GM23338 (cell line): ENCODE measurements around the gene UHRF1. TPM values are rescaled to one million over a fixed set of nuclear protein-coding genes. Genes with fewer than 3 reads are reported as not detected.

Experiments
- ATAC-seq: fragments of 200-7000 bp; cut with Tn5 transposase; 3 replicates; pipeline ENCODE4 v1.9.1; 2020
- DNase-seq: peaks from one replicate; pipeline ENCODE4 v3.0.0-alpha.2; 2015; ENCODE audit warnings: low spot score
- H2AFZ ChIP-seq: fragments of 200-600 bp; sonication (generic); 2 replicates; pipeline ENCODE4 v1.8.0; 2016; ENCODE audit warnings: antibody characterized with exemption, mild to moderate bottlenecking, moderate library complexity
- H3F3A ChIP-seq: fragments of 200-600 bp; sonication (generic); replicated peaks from 2 replicates; pipeline ENCODE4 v1.8.0; 2017; ENCODE audit warnings: antibody characterized with exemption, mixed run types, low read depth
- H3K27ac ChIP-seq: fragments of 200-600 bp; sonication (generic); 2 replicates; pipeline ENCODE4 v1.6.1; 2016; ENCODE audit warnings: low read depth
- H3K27me3 ChIP-seq: fragments of 200-600 bp; sonication (generic); 2 replicates; pipeline ENCODE4 v1.8.0; 2016; ENCODE audit warnings: mild to moderate bottlenecking, mixed run types, moderate library complexity; ENCODE audit not compliant: insufficient read depth
- H3K36me3 ChIP-seq: fragments of 200-600 bp; sonication (generic); 2 replicates; pipeline ENCODE4 v1.8.0; 2016; ENCODE audit warnings: mild to moderate bottlenecking; ENCODE audit not compliant: insufficient read depth
- H3K4me1 ChIP-seq: fragments of 200-600 bp; sonication (generic); 2 replicates; pipeline ENCODE4 v1.8.0; 2016; ENCODE audit warnings: mild to moderate bottlenecking, moderate library complexity; ENCODE audit not compliant: insufficient read depth
- H3K4me2 ChIP-seq: fragments of 200-600 bp; sonication (generic); 2 replicates; pipeline ENCODE4 v1.7.1; 2017; ENCODE audit warnings: mixed run types
- H3K4me3 ChIP-seq: fragments of 200-600 bp; sonication (generic); 2 replicates; pipeline ENCODE4 v1.6.1; 2016; ENCODE audit warnings: mixed run types
- H3K79me2 ChIP-seq: fragments of 200-600 bp; sonication (generic); replicated peaks from 2 replicates; pipeline ENCODE4 v1.8.0; 2017; ENCODE audit warnings: mild to moderate bottlenecking; ENCODE audit not compliant: insufficient read depth
- H3K9me2 ChIP-seq: fragments of 200-600 bp; sonication (generic); 2 replicates; pipeline ENCODE4 v1.8.0; 2017; ENCODE audit not compliant: insufficient read depth
- H4K20me1 ChIP-seq: fragments of 200-600 bp; sonication (generic); replicated peaks from 2 replicates; pipeline ENCODE4 v1.8.0; 2017; ENCODE audit warnings: mild to moderate bottlenecking; ENCODE audit not compliant: insufficient read depth
- H3K27ac Mint-ChIP-seq: 2 replicates; pipeline ENCODE4 v1.8.0; 2020; ENCODE audit warnings: inconsistent platforms, mild to moderate bottlenecking, moderate library complexity, mixed read lengths
- H3K27me3 Mint-ChIP-seq: 3 replicates; pipeline ENCODE4 v1.8.0; 2022; ENCODE audit warnings: low read depth, mild to moderate bottlenecking, moderate library complexity, mixed read lengths, inconsistent platforms; ENCODE audit not compliant: insufficient read depth, poor library complexity
- H3K36me3 Mint-ChIP-seq: 3 replicates; pipeline ENCODE4 v1.8.0; 2021; ENCODE audit warnings: low read depth, mild to moderate bottlenecking, inconsistent platforms, moderate library complexity, mixed read lengths
- H3K4me1 Mint-ChIP-seq: 3 replicates; pipeline ENCODE4 v1.8.0; 2020; ENCODE audit warnings: mild to moderate bottlenecking, inconsistent platforms, mixed read lengths
- H3K4me3 Mint-ChIP-seq: 3 replicates; pipeline ENCODE4 v1.8.0; 2021; ENCODE audit warnings: moderate library complexity, mild to moderate bottlenecking, inconsistent platforms, mixed read lengths
- H3K9me3 Mint-ChIP-seq: 3 replicates; pipeline ENCODE4 v1.8.0; 2020; ENCODE audit warnings: moderate library complexity, mild to moderate bottlenecking, inconsistent platforms, mixed read lengths
- CREB1 ChIP-seq: fragments of 250-450 bp; sonication (Bioruptor Pico); IDR thresholded peaks from 2 replicates; pipeline ENCODE4 v1.5.0; 2020; ENCODE audit warnings: low read depth, mild to moderate bottlenecking, moderate library complexity
- EZH2 ChIP-seq: fragments of 200-600 bp; sonication (generic); IDR thresholded peaks from one replicate; pipeline ENCODE4 v1.8.0; 2017; ENCODE audit warnings: antibody characterized with exemption, mild to moderate bottlenecking, low read depth; ENCODE audit not compliant: unreplicated experiment
- EZH2phosphoT487 ChIP-seq: fragments of 200-600 bp; sonication (generic); IDR thresholded peaks from one replicate; pipeline ENCODE4 v1.8.1; 2018; ENCODE audit warnings: antibody characterized with exemption; ENCODE audit not compliant: unreplicated experiment
- JUNB ChIP-seq: IDR thresholded peaks from one replicate; pipeline ENCODE4 v1.6.1; 2016; ENCODE audit warnings: antibody characterized with exemption; ENCODE audit not compliant: unreplicated experiment
- NANOG ChIP-seq: IDR thresholded peaks from 2 replicates; pipeline ENCODE4 v1.6.1; 2016; ENCODE audit warnings: antibody characterized with exemption, borderline replicate concordance
- POLR2AphosphoS5 ChIP-seq: IDR thresholded peaks from 2 replicates; pipeline ENCODE4 v1.6.1; 2016; ENCODE audit warnings: antibody characterized with exemption, low read depth
- STAT1 ChIP-seq: IDR thresholded peaks from one replicate; pipeline ENCODE4 v1.6.1; 2016; ENCODE audit warnings: antibody characterized with exemption; ENCODE audit not compliant: unreplicated experiment
- ZNF114 ChIP-seq: fragments of 250-450 bp; sonication (Bioruptor Pico); IDR thresholded peaks from 2 replicates; pipeline ENCODE4 v1.5.0; 2020; ENCODE audit warnings: mild to moderate bottlenecking, moderate library complexity
- ZNF331 ChIP-seq: fragments of 250-450 bp; sonication (Bioruptor Pico); IDR thresholded peaks from 2 replicates; pipeline ENCODE4 v1.5.0; 2020; ENCODE audit warnings: low read depth, mild to moderate bottlenecking, moderate library complexity
- polyA plus RNA-seq: library from polyadenylated mRNA; unstranded; fragments of >200 nt; fragmentation: Nextera tagmentation; extraction: Ambion mirVana; gene quantifications from 2 replicates; pipeline ENCODE4 v1.2.1, GENCODE V29; 2016
- total RNA-seq: library from RNA; depleted of rRNA; stranded (reverse); fragments of >200 nt; shearing (Covaris generic); gene quantifications from 2 replicates; pipeline ENCODE4 v1.2.3, GENCODE V29; 2014
- TF ChIP-seq, protein P1 (sequence below), 2 experiments: fragments of 200-600 bp in 1 of 2; sonication (generic) in 1 of 2; conservative IDR thresholded peaks; 2 replicates each; pipeline versions ENCODE4 v1.5.1 to v1.6.1; 2016 to 2017; ENCODE audit warnings: antibody characterized with exemption in 2 of 2, low read depth in 2 of 2, mild to moderate bottlenecking in 2 of 2, moderate library complexity in 1 of 2
- TF ChIP-seq, protein P2 (sequence below): IDR thresholded peaks from one replicate; pipeline ENCODE4 v1.6.1; 2018; ENCODE audit warnings: antibody characterized with exemption; ENCODE audit not compliant: unreplicated experiment

UHRF1 gene
- total and polyA plus RNA-seq, 2 experiments from 2014 or later: 20.3 to 45.7 TPM

DNA sequence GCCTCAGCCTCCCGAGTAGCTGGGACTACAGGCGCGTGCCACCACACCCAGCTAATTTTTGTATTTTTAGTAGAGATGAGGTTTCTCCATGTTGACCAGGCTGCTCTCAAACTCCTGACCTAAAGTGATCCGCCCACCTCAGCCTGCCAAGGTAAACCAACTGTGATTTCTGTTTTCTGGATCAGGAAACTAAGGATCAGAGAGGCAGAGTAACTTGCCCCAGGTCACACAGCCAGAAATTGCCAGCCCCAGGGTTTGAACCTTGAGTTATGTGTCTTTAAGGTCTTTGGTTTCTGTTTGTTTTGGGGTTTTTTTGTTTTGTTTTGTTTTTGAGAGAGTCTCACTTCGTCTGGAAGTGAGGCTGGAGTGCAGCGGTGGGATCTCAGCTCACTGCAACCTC is 37.6 kb upstream of the UHRF1 start:
- Histone ChIP-seq H3K4me1 (peaks cover 2% of the 10 kb centered on the region; the same call in 1 of the 2 replicates), H3K79me2 (no peaks in the 10 kb centered on the region), H3K36me3 (no peaks in the 10 kb centered on the region), H3K4me2 (no peak overlapping the region), H3K27me3 (no peaks in the 10 kb centered on the region), H3K4me3 (no peak overlapping the region), H3F3A (no peaks in the 10 kb centered on the region), H3K9me2 (no peaks in the 10 kb centered on the region), H2AFZ (no peak overlapping the region), H3K27ac (no peak overlapping the region), H4K20me1 (no peaks in the 10 kb centered on the region)
- ATAC-seq (no peak), DNase-seq (no peak)
- no peak for TF ChIP-seq ZNF114 (CRISPR knock-in tag)
- TF ChIP-seq STAT1: no peak
- TF ChIP-seq, protein P1, sequence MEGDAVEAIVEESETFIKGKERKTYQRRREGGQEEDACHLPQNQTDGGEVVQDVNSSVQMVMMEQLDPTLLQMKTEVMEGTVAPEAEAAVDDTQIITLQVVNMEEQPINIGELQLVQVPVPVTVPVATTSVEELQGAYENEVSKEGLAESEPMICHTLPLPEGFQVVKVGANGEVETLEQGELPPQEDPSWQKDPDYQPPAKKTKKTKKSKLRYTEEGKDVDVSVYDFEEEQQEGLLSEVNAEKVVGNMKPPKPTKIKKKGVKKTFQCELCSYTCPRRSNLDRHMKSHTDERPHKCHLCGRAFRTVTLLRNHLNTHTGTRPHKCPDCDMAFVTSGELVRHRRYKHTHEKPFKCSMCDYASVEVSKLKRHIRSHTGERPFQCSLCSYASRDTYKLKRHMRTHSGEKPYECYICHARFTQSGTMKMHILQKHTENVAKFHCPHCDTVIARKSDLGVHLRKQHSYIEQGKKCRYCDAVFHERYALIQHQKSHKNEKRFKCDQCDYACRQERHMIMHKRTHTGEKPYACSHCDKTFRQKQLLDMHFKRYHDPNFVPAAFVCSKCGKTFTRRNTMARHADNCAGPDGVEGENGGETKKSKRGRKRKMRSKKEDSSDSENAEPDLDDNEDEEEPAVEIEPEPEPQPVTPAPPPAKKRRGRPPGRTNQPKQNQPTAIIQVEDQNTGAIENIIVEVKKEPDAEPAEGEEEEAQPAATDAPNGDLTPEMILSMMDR (conservative IDR thresholded peaks at IDR 0.05; ENCODE audit: low read depth in 2 of 2): no peak
- no peak overlapping the region for H3K27ac Mint-ChIP-seq
- no peaks in the 10 kb centered on the region for H3K36me3 Mint-ChIP-seq
- no peaks in the 10 kb centered on the region; the same call in 2 of the 3 replicates for H3K9me3 Mint-ChIP-seq
- H3K4me1 Mint-ChIP-seq: peaks cover 4% of the 10 kb centered on the region; the same call in 2 of the 3 replicates
- H3K27me3 Mint-ChIP-seq: peaks cover 16% of the 10 kb centered on the region
- no peak overlapping the region for H3K4me3 Mint-ChIP-seq

DNA sequence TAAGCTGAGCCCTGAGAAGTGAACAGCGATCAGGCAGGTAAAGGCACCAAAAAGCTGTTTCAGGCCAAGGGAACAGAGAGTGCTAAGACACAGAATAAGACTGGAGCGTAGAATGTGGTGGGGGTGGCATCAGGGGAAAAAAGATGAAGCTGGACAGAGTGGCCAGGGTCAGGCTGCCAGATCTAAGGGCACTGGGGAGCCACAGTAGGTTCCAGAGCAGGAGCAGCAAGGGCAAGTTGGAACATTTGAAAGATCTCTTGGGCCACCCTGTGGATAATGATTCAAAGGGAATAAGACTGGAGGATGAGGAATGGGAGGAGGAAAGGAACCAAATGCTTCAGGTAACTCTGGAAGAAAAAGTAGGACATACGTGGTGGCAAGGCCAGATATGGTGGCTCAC is 35.4 kb upstream of the UHRF1 start:
- Histone ChIP-seq H3K4me2 (no peak overlapping the region), H3K27ac (no peak overlapping the region), H3K4me1 (peaks cover 17% of the 10 kb centered on the region; the same call in 1 of the 2 replicates), H3K79me2 (no peaks in the 10 kb centered on the region), H3K36me3 (no peaks in the 10 kb centered on the region), H4K20me1 (0 out of 2 replicates have a peak, but pooled peaks cover 2% of the 10 kb centered on the region), H3F3A (no peaks in the 10 kb centered on the region), H3K4me3 (no peak overlapping the region), H3K9me2 (no peaks in the 10 kb centered on the region), H3K27me3 (no peaks in the 10 kb centered on the region), H2AFZ (no peak overlapping the region)
- DNase-seq (no peak), ATAC-seq (no peak)
- H3K27me3 Mint-ChIP-seq: peaks cover 13% of the 10 kb centered on the region
- no peak overlapping the region for H3K4me3 Mint-ChIP-seq
- peaks cover 9% of the 10 kb centered on the region; the same call in 1 of the 3 replicates for H3K4me1 Mint-ChIP-seq
- no peaks in the 10 kb centered on the region; the same call in 2 of the 3 replicates for H3K9me3 Mint-ChIP-seq
- no peaks in the 10 kb centered on the region for H3K36me3 Mint-ChIP-seq
- no peak for TF ChIP-seq CREB1 (CRISPR knock-in tag)
- no peak for TF ChIP-seq NANOG
- no peak for TF ChIP-seq JUNB
- no peak for TF ChIP-seq ZNF114 (CRISPR knock-in tag)
- no peak for TF ChIP-seq EZH2phosphoT487
- no peak for TF ChIP-seq EZH2
- TF ChIP-seq, protein P2, sequence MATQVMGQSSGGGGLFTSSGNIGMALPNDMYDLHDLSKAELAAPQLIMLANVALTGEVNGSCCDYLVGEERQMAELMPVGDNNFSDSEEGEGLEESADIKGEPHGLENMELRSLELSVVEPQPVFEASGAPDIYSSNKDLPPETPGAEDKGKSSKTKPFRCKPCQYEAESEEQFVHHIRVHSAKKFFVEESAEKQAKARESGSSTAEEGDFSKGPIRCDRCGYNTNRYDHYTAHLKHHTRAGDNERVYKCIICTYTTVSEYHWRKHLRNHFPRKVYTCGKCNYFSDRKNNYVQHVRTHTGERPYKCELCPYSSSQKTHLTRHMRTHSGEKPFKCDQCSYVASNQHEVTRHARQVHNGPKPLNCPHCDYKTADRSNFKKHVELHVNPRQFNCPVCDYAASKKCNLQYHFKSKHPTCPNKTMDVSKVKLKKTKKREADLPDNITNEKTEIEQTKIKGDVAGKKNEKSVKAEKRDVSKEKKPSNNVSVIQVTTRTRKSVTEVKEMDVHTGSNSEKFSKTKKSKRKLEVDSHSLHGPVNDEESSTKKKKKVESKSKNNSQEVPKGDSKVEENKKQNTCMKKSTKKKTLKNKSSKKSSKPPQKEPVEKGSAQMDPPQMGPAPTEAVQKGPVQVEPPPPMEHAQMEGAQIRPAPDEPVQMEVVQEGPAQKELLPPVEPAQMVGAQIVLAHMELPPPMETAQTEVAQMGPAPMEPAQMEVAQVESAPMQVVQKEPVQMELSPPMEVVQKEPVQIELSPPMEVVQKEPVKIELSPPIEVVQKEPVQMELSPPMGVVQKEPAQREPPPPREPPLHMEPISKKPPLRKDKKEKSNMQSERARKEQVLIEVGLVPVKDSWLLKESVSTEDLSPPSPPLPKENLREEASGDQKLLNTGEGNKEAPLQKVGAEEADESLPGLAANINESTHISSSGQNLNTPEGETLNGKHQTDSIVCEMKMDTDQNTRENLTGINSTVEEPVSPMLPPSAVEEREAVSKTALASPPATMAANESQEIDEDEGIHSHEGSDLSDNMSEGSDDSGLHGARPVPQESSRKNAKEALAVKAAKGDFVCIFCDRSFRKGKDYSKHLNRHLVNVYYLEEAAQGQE: no peak
- no peak for TF ChIP-seq POLR2AphosphoS5
- no peak for TF ChIP-seq STAT1
- no peak for TF ChIP-seq ZNF331 (CRISPR knock-in tag)
- no peak overlapping the region for H3K27ac Mint-ChIP-seq
